GM18951 (cell line): ENCODE results near the gene COL15A1.

Experiments used
- POLR2A ChIP-seq: IDR thresholded peaks from 4 replicates; pipeline ENCODE4 v1.6.1; 2011; ENCODE audit warnings: mild to moderate bottlenecking; ENCODE audit not compliant: insufficient read length, insufficient read depth; ENCODE audit errors: extremely low read depth
- in situ Hi-C: fragments of 300-500 bp; cut with MboI; formaldehyde crosslinking; loops from one replicate; pipeline ENCODE4 v1.12.0; 2022; ENCODE audit warnings: low sequenced_read_pairs, mixed read lengths, inconsistent platforms; ENCODE audit not compliant: unreplicated experiment

COL15A1 gene

DNA sequence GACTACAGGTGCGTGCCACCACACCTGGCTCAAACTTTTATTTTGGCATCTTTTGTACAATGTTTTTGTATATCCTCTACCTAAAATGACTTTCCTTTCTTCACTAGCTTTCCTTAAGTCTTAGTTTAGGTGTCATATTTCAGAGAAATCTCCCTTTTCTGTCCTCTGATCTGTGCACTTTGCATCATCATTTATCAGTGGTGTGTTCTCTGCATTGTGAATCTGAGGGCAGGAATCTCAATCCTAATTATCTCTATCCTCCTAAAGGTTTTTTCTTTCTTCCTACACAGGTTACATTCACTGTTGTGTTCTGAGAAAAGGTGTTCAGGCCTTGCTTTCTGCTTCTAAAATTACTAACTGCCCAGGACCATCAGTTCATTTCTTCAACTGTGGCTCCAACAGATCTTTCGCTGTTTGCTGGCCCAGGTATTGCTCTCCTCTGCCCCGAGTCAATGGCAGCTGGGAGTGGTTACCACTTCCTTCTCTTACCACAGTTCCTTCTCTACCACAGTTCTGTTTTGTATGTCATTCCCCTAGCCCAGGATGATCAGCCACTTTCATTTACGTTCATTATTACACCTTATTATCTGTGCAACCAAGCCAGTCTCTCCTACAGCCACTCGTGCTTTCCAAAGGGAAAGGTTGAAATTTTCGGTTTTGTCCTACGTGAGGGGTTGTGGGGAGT, 175.2 kb downstream of the COL15A1 start:
- in situ Hi-C loops: no loop called here
- TF ChIP-seq POLR2A: no peak

DNA sequence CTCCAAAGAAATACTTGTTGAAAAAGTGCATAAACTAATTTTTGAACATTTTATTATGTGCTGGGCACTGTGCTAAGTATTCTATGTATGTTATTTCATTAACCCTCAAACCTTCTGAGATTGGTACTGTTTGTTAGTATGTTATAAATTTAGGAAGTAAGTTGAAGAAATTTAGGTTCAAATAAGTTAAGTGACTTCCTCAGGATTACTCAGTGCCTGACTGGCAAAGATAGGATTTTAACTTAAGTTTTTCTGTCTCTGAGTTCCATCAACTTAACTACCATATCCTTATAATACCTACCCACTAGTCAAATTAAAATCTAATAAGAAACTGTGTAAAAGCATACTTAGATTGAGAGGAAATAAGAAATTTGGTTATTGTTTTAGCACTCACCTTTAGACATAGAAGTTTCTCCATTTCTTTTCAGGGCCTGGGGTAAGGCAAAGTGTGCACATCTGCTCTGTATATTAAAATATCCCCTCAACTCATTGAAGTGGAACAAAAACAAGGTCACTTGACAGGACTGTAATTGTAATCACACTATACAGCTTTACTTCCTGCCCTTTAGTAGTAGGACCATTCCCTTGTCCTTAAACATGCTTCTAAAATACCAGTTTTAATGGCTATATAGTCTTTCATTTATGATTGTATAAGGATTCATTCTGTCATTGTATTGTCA, 176.4 kb downstream of the COL15A1 start:
- in situ Hi-C loops: no loop called here
- no peak for TF ChIP-seq POLR2A
